GM21737 (cell line): ENCODE data around the gene LYPD6B.

ENCODE experiments used
- ATAC-seq: cut with Tn5 transposase; IDR thresholded peaks from one replicate; pipeline ENCODE4 v1.9.1; 2021; ENCODE audit warnings: mild to moderate bottlenecking, moderate library complexity; ENCODE audit not compliant: unreplicated experiment

Gene LYPD6B

DNA sequence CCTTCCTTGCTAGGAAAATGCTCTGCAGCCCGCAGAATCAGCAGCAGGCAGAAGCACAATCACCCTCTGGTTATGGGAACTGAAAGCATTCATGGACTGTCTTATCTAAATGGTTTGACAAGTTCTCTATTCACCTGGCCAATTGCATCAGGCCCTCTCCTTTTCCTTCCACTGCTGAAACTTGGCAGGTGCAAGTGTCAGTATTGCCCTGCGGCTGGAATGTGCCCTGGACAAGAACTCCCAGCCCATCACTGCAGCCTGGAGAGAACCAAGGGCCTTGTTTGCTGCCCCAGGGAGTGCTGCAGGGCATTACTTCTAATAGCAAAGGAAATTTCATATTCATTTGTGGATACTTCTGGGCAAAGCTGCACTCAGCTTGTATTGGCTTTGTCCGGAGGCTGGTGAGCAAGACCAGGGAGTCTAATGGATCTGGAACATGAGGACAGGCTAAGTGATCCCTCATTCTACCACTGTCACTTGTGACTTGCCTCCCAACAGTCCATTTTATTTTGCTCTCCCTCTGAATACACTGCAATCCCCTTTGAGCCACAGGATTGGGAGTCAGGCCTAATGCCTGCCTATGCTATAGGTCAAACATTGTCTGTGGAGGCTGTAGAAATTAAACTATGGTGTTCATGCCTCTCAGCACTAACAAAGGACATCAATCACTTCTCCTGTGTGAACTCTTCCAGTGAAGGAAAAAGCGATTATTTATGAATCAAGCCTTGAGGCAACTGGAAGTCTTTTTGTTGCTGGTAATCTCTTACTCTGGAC is 116.9 kb downstream of the LYPD6B start:
- no peak for ATAC-seq

- ATAC-seq, result no peak
These were observed 117.5 kb downstream of the LYPD6B start for GRCh38 chr2:149155988-149156387.

DNA sequence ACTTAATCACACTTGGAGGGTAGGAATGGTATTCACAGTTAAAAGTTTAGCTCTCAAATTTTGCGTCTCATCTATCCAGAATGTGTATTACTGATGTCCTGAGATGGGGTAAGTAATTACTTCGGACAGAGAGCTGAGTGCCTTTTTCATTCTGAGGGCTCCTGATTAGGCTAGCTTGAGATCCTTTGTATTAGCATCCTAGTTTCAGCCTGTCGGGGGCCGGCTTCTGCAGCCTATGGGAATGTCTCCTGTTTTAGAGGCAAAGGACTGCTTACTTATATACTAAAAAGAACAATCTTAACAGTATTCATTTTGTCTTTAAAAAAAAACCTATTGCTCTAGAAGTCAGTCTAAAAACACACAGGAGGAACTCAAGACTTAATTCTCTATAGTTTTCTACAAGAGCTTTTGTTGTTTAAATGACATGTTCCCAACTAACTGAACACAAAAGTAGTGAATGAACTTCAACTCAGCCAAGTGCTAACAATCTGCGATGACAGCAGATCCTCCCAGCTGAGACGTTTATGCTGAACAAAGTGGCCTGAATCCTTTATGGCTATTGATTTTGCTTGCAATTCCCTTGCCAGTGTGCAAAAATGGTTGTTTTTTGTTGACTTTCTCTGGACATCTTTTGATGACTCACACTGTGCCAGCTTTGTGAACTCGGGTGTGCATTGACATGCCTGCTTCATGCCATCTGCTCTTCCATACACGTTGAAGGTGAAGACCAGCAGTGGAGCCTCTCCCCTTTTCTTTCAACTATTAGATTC is 118.7 kb downstream of the LYPD6B start:
- ATAC-seq, result no peak

- ATAC-seq, result no peak
These were observed 120.5 kb downstream of the LYPD6B start for GRCh38 chr2:149158957-149159356.

DNA sequence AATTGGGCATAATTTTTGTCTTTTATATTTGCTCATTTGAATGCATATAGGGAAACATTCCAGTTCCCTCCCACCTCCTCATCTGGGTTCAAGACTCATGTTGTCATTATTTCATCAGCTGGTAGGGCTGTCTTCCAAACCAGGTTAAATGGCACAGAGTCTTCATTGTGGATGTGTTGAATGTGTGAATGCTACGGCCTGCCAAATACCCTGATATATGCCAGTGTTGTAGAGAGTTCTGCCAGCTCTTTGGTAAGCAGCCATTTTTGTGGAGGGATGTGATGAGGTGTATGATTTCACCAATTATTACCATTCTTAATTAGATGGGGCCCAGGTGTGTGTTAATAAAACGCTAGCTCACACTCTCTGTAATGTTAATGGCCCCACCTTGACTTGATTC is 121.7 kb downstream of the LYPD6B start:
- ATAC-seq, result no peak

GRCh38 chr2:149160701-149161217 is 122.3 kb downstream of the LYPD6B start:
- peak; percentile 98 for ATAC-seq

DNA sequence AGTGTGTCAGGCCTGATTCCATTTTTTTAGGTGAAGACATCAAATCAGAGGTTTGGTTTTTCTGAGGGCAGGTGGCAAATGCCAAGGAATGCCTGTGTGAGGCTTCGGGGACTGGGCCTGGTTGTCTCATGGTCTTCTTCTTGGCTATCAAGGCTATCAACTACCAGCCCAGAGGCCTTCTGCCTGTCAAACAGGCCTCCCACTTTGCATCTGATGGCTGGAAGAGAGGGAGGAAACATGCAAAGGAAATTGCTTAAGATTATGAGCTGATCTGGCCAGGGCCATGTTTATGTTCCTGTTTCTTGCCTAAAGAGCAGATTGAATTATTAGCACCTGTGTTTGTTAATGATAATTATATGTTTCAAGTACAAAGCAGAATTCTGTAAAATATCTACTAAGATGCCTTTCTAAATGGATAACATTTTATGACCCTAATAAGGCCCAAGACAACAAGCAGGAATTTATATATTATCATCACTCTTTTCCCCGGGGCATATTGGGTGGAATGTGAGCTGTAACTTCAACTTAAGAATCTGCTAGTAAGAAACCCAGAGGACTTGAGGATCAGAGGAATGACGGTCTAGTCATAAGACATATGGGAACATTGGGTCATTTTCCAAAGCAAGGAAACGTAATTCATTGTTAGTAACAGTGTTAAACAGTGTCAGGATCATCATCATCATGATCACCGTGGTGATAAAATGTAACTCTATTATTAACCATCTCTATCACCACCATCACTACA is 123.2 kb downstream of the LYPD6B start:
- ATAC-seq, result no peak

- ATAC-seq, result no peak
These were observed 125.8 kb downstream of the LYPD6B start for GRCh38 chr2:149164296-149164695.

DNA sequence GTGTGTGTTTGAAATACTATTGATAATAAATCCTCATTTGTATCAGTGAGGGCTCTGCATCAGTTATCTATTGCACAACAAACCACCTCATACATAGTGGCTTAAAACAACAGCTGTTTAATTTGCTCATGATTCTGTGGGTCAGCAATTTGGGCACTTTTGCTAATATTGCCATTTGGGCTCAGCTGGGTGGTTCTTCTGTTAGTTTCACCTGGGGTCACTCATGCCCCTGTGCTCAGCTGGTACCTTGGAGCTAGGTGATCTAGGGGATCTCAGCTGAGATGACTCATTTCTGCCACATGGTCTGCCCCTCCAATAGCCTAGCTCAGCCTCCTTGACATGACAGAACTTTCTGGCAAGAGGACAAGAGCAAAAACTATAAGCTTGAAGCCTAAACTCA is 126.3 kb downstream of the LYPD6B start:
- ATAC-seq, result no peak

DNA sequence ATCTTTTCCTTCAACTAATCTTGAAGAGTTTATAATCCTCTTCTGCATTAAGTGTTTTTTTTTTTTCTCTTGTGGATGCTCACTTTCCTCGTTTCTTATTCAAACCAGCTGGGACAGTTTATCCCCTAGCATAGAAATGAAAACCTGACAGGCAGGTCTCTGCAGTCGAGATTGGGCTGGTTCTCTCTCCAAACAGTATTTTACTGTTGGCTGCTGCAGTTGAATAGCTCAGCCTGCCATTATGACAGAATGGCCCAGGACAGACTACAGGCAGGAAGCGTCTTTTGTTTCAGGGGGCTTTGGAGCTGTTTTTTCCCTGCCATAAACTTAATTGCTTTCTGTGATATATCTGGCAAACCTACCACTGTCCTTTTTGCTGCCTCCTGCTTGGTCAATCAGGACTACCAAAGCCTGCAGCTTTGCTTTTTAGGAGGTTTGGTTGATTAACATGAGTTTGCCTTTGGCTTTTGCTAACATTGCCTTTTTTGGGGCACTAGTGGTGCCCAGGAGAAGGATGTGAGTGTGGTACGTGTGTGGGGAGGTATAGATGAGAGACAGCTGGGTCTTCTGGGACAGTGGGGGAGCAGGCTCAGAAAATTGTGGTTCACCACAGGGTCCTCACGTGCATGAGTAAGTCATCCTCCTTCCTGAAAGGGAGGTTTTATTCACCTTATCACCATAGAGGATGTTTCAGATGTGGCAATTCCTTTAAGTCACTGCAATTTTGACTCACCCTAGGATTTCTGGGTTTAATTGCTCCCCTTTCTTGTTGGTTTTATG is 128.7 kb downstream of the LYPD6B start:
- peak; percentile 68 for ATAC-seq

DNA sequence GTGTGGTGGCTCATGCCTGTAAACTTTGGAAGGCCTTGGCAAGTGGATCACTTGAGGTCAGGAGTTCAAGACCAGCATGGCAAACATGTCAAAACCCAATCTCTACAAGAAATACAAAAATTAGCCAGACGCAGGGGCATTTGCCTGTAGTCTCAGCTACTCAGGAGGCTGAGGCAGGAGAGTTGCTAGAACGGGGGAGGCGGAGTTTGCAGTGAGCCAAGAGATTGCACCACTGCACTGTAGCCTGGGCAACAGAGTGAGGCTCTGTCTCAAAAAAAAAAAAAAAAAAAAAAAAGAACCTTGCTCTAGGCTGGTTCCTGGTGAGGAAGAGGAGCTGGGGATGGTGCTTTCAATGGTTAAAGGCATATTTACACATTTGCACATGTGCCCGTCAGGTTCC is 129.4 kb downstream of the LYPD6B start:
- ATAC-seq, result no peak

GRCh38 chr2:149169656-149170055 is 131.2 kb downstream of the LYPD6B start:
- ATAC-seq, result no peak

- no peak for ATAC-seq
These were observed 131.7 kb downstream of the LYPD6B start for GRCh38 chr2:149170156-149170555.

DNA sequence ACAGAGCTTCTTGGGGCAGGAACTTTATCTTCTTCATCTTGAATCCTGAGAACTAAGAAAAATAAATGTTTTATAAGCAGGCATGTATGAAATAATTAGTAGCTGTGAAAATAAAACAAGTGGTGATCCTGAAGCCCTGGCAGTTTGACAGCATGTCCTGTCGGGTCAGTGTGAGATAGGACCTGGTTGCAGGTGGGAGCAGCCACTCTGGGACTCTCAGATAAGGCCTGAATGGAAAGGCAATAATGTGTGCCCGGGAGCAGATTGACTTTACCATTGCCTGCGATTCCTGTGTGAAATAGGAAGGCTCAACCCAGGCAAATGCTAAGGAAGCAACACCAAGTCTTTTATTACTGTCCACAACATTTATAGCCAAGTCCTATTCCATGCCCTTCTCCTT is 132.4 kb downstream of the LYPD6B start:
- no peak for ATAC-seq

GRCh38 chr2:149173220-149173619 is 134.7 kb downstream of the LYPD6B start:
- no peak for ATAC-seq

DNA sequence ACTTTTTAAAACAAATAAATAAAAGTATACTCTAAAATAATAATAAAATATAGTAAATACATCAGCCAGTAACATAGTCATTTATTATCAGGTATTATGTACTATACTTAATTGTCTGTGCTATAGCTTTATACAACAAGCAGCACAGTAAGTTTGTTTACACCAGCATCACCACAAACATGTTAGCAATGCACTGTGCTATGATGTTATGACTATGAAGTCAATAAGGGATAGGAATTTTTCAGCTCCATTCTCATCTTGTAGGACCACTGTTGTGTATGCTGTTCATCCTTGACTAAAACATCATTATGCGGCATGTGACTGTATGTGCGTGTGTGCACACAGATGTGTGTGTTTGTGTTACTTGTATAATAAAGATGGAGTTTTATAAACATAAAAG is 137.5 kb downstream of the LYPD6B start:
- ATAC-seq, result no peak

DNA sequence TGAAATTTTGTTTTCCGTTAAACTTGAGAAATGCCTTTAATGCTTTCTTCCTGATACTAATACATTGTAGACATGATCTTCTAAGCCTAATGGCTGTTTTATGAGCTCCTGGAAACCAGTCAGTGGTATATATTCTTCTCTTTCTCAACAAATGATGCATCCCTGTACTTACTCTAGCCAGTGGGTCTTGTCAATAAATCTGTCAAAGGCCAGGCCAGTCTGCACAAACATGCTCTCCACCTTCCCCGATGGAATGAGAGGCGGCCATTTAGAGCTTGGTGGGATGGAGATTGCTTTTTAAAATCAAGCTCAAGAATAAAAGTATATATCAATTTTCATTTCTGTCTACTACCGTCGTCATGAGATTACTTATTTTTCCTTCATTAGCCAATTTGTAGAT is 140.1 kb downstream of the LYPD6B start:
- ATAC-seq, result no peak

- no peak for ATAC-seq
These were observed 141.9 kb downstream of the LYPD6B start for GRCh38 chr2:149180226-149180875.

DNA sequence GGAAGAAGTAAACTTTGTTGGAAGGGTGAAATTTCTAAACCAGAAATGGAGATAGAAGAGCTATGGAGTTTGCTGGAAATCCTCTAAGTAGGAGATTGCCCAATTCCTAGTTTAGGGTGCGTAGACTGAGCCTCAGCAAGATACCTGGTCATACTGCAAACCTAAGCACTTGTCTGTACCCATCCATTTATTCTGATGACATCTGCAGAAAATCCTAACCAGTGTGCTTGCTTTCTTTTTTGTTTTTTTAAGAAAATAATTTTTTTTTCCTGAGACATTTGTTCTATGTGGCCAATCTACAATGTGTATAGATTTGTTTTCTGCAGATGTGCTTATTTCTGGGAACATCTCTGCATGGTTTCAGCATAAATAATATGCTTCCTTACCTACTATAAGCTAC is 144.7 kb downstream of the LYPD6B start:
- no peak for ATAC-seq

GRCh38 chr2:149184991-149185390 is 146.5 kb downstream of the LYPD6B start:
- no peak for ATAC-seq
